ENCODE measurements around the gene DNAJC13.

DNA sequence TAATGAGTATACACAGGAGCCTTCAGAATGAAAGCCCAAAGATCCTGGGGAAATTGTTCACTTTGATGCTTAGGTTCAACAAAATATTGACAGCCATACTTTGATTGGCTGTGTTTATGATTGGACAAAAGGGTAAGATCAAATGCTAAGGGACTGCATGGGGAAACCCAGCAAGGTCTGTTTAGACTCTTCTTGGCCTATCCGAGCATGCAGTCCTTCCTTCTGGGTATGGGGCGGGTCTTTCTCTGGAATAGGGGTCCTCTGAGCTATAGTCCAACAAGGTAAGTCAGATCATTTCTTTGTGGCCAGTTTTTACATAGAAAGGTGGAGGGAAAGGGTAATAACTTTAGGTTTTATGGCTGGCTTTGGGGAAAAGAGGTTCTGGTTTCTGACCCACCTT is 126.8 kb downstream of the DNAJC13 start:
- TF ChIP-seq, protein P1, sequence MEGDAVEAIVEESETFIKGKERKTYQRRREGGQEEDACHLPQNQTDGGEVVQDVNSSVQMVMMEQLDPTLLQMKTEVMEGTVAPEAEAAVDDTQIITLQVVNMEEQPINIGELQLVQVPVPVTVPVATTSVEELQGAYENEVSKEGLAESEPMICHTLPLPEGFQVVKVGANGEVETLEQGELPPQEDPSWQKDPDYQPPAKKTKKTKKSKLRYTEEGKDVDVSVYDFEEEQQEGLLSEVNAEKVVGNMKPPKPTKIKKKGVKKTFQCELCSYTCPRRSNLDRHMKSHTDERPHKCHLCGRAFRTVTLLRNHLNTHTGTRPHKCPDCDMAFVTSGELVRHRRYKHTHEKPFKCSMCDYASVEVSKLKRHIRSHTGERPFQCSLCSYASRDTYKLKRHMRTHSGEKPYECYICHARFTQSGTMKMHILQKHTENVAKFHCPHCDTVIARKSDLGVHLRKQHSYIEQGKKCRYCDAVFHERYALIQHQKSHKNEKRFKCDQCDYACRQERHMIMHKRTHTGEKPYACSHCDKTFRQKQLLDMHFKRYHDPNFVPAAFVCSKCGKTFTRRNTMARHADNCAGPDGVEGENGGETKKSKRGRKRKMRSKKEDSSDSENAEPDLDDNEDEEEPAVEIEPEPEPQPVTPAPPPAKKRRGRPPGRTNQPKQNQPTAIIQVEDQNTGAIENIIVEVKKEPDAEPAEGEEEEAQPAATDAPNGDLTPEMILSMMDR (IDR thresholded peaks at IDR 0.05), result no peak
- TF ChIP-seq EP300 (IDR thresholded peaks at IDR 0.05), result no peak
- no peak for TF ChIP-seq POLR2AphosphoS5 (IDR thresholded peaks at IDR 0.05)
- no peak for TF ChIP-seq POLR2A (IDR thresholded peaks at IDR 0.05)

Measured in gastroesophageal sphincter (tissue), 3 donors.